Measurements from ENCODE around the gene KCNJ2. TPM values are rescaled to one million over a fixed set of nuclear protein-coding genes. Genes with fewer than 3 reads are reported as not detected.

Gene KCNJ2
- total RNA-seq (2021): 1.1 to 1.6 TPM (median 1.3 TPM) in 3 replicates
- percentile 53 among the genes with signal in this experiment for Bru-seq, nascent RNA
- long read RNA-seq, experiment 1: 0 reads
- long read RNA-seq, experiment 2, partial matches to known transcripts: 0 of 1 reads
- long read RNA-seq, experiment 2, other reads (novel, unspliced or antisense): 1 of 1 reads
- long read RNA-seq, experiment 3: 0 reads

DNA sequence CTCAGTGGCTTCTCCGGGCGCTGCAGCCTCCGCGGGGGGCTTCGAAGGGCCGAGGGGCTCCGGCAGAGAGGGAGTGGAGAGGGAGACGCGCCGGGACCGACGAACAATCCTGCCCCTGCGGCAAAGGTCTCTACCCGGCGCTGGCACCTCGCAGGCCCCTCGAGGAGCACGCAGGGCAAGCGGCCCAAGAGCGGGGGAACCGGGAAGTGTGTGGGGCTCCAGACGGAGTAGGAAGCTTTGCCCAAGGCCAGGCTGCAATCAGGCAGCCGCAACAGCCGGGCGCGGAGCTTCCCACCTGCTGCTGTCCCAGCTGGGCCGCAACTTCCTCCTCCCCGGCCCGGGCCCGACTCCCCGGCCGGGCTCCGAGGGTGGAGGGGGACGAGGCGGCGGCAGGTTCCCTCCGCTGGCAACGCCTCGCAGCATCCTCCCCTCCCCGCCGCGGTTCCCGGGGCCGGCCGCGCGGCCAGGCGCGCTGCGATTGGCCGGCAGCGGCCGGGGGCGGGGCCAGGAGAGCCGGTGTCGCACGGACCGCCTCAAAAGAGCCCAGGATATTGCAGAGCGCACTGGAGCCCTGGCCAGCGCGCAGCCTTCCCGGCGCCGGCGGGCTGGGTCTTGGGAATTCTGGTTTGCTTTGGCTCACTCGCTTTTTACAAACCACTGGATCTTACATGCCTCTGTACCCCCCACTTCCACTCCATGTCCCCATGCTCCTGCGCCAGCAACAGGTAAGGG, at the start of gene KCNJ2:
Gene KCNJ2, plus strand, starts transcription at position 556 of the 732 bp plus-strand sequence. CDS start 5,508 bp downstream, outside the sequence.
- ChIA-PET POLR2A (interaction anchor here (0.9 kb wide), 1 partner anchor 579 kb away, joined by 3 read pairs; no protein-coding TSS in a partner anchor), CTCF (interaction anchor here (0.6 to 1.1 kb wide), 3 partner anchors 9 to 916 kb away, joined by 3 to 6 read pairs (median 3); no protein-coding TSS in a partner anchor)
- DNase-seq (ENCODE audit: low spot score) (peak; percentile 89), ATAC-seq (peak; percentile 93)
- H3K4me1 Mint-ChIP-seq: peaks cover 28% of the 10 kb centered on the region
- no peaks in the 10 kb centered on the region for H3K36me3 Mint-ChIP-seq
- peak within 1 kb of the TSS; percentile 87 for H3K4me3 Mint-ChIP-seq
- no peak within 1 kb of the TSS for H3K27ac Mint-ChIP-seq
- TF ChIP-seq ETV6 (CRISPR knock-in tag; IDR thresholded peaks at IDR 0.05) (peak; percentile 50; the same call in 1 of the 2 replicates), ZNF423 (CRISPR knock-in tag; IDR thresholded peaks at IDR 0.05) (peak; percentile 71), NR3C1 (CRISPR knock-in tag; conservative IDR thresholded peaks at IDR 0.05; ENCODE audit: low read depth) (0 out of 2 replicates have a peak, but pooled peaks have one; percentile 38), TEAD4 (CRISPR knock-in tag; IDR thresholded peaks at IDR 0.05) (no peak), TP53 (CRISPR knock-in tag; IDR thresholded peaks at IDR 0.05) (no peak), JUN (CRISPR knock-in tag; IDR thresholded peaks at IDR 0.05) (peak; percentile 30; the same call in 1 of the 2 replicates), MYBL2 (CRISPR knock-in tag; IDR thresholded peaks at IDR 0.05) (0 out of 2 replicates have a peak, but pooled peaks have one; percentile 43), ZNF416 (CRISPR knock-in tag; IDR thresholded peaks at IDR 0.05) (no peak), SP1 (CRISPR knock-in tag; conservative IDR thresholded peaks at IDR 0.05) (peak; percentile 77)
- TF ChIP-seq, protein P1, sequence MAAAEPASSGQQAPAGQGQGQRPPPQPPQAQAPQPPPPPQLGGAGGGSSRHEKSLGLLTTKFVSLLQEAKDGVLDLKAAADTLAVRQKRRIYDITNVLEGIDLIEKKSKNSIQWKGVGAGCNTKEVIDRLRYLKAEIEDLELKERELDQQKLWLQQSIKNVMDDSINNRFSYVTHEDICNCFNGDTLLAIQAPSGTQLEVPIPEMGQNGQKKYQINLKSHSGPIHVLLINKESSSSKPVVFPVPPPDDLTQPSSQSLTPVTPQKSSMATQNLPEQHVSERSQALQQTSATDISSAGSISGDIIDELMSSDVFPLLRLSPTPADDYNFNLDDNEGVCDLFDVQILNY (CRISPR knock-in tag; IDR thresholded peaks at IDR 0.05): 0 out of 2 replicates have a peak, but pooled peaks have one; percentile 13
- TF ChIP-seq, protein P2, sequence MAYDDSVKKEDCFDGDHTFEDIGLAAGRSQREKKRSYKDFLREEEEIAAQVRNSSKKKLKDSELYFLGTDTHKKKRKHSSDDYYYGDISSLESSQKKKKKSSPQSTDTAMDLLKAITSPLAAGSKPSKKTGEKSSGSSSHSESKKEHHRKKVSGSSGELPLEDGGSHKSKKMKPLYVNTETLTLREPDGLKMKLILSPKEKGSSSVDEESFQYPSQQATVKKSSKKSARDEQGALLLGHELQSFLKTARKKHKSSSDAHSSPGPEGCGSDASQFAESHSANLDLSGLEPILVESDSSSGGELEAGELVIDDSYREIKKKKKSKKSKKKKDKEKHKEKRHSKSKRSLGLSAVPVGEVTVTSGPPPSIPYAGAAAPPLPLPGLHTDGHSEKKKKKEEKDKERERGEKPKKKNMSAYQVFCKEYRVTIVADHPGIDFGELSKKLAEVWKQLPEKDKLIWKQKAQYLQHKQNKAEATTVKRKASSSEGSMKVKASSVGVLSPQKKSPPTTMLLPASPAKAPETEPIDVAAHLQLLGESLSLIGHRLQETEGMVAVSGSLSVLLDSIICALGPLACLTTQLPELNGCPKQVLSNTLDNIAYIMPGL (CRISPR knock-in tag; IDR thresholded peaks at IDR 0.05): peak; percentile 70; the same call in 1 of the 2 replicates
- TF ChIP-seq, protein P3, sequence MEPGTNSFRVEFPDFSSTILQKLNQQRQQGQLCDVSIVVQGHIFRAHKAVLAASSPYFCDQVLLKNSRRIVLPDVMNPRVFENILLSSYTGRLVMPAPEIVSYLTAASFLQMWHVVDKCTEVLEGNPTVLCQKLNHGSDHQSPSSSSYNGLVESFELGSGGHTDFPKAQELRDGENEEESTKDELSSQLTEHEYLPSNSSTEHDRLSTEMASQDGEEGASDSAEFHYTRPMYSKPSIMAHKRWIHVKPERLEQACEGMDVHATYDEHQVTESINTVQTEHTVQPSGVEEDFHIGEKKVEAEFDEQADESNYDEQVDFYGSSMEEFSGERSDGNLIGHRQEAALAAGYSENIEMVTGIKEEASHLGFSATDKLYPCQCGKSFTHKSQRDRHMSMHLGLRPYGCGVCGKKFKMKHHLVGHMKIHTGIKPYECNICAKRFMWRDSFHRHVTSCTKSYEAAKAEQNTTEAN (CRISPR knock-in tag; IDR thresholded peaks at IDR 0.05): peak; percentile 42; the same call in 1 of the 2 replicates
- TF ChIP-seq, protein P4, sequence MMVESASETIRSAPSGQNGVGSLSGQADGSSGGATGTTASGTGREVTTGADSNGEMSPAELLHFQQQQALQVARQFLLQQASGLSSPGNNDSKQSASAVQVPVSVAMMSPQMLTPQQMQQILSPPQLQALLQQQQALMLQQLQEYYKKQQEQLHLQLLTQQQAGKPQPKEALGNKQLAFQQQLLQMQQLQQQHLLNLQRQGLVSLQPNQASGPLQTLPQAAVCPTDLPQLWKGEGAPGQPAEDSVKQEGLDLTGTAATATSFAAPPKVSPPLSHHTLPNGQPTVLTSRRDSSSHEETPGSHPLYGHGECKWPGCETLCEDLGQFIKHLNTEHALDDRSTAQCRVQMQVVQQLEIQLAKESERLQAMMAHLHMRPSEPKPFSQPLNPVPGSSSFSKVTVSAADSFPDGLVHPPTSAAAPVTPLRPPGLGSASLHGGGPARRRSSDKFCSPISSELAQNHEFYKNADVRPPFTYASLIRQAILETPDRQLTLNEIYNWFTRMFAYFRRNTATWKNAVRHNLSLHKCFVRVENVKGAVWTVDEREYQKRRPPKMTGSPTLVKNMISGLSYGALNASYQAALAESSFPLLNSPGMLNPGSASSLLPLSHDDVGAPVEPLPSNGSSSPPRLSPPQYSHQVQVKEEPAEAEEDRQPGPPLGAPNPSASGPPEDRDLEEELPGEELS (CRISPR knock-in tag; IDR thresholded peaks at IDR 0.05): 0 out of 2 replicates have a peak, but pooled peaks have one; percentile 18
- TF ChIP-seq, protein P5, sequence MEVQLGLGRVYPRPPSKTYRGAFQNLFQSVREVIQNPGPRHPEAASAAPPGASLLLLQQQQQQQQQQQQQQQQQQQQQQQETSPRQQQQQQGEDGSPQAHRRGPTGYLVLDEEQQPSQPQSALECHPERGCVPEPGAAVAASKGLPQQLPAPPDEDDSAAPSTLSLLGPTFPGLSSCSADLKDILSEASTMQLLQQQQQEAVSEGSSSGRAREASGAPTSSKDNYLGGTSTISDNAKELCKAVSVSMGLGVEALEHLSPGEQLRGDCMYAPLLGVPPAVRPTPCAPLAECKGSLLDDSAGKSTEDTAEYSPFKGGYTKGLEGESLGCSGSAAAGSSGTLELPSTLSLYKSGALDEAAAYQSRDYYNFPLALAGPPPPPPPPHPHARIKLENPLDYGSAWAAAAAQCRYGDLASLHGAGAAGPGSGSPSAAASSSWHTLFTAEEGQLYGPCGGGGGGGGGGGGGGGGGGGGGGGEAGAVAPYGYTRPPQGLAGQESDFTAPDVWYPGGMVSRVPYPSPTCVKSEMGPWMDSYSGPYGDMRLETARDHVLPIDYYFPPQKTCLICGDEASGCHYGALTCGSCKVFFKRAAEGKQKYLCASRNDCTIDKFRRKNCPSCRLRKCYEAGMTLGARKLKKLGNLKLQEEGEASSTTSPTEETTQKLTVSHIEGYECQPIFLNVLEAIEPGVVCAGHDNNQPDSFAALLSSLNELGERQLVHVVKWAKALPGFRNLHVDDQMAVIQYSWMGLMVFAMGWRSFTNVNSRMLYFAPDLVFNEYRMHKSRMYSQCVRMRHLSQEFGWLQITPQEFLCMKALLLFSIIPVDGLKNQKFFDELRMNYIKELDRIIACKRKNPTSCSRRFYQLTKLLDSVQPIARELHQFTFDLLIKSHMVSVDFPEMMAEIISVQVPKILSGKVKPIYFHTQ (CRISPR knock-in tag; IDR thresholded peaks at IDR 0.05): no peak
- TF ChIP-seq, protein P6, sequence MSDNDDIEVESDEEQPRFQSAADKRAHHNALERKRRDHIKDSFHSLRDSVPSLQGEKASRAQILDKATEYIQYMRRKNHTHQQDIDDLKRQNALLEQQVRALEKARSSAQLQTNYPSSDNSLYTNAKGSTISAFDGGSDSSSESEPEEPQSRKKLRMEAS (CRISPR knock-in tag; IDR thresholded peaks at IDR 0.05): peak; percentile 14; the same call in 1 of the 2 replicates
- TF ChIP-seq, protein P7, sequence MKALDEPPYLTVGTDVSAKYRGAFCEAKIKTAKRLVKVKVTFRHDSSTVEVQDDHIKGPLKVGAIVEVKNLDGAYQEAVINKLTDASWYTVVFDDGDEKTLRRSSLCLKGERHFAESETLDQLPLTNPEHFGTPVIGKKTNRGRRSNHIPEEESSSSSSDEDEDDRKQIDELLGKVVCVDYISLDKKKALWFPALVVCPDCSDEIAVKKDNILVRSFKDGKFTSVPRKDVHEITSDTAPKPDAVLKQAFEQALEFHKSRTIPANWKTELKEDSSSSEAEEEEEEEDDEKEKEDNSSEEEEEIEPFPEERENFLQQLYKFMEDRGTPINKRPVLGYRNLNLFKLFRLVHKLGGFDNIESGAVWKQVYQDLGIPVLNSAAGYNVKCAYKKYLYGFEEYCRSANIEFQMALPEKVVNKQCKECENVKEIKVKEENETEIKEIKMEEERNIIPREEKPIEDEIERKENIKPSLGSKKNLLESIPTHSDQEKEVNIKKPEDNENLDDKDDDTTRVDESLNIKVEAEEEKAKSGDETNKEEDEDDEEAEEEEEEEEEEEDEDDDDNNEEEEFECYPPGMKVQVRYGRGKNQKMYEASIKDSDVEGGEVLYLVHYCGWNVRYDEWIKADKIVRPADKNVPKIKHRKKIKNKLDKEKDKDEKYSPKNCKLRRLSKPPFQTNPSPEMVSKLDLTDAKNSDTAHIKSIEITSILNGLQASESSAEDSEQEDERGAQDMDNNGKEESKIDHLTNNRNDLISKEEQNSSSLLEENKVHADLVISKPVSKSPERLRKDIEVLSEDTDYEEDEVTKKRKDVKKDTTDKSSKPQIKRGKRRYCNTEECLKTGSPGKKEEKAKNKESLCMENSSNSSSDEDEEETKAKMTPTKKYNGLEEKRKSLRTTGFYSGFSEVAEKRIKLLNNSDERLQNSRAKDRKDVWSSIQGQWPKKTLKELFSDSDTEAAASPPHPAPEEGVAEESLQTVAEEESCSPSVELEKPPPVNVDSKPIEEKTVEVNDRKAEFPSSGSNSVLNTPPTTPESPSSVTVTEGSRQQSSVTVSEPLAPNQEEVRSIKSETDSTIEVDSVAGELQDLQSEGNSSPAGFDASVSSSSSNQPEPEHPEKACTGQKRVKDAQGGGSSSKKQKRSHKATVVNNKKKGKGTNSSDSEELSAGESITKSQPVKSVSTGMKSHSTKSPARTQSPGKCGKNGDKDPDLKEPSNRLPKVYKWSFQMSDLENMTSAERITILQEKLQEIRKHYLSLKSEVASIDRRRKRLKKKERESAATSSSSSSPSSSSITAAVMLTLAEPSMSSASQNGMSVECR (CRISPR knock-in tag; IDR thresholded peaks at IDR 0.05; ENCODE audit: borderline replicate concordance): peak; percentile 64; the same call in 1 of the 2 replicates
- H3K27me3 Mint-ChIP-seq (ENCODE audit: low read depth): peaks cover 40% of the 10 kb centered on the region
- no peaks in the 10 kb centered on the region for H3K9me3 Mint-ChIP-seq

Measured in WTC11 (cell line).